Pancreas (tissue), 10 donors: ENCODE results near the gene MS4A13. TPM values are rescaled to one million over a fixed set of nuclear protein-coding genes. Genes with fewer than 3 reads are reported as not detected.

Experiments
- ATAC-seq, 4 donors: fragments of 200-7000 bp; cut with Tn5 transposase; one replicate each; pipeline versions ENCODE4 v1.8.0 to v1.9.1; 2020; ENCODE audit warnings: mild to moderate bottlenecking in 4 of 4, moderate library complexity in 4 of 4
- DNase-seq, 6 donors: peaks; one replicate each; pipeline ENCODE4 v3.0.0-alpha.2; 2020
- FAIRE-seq: peaks from 2 replicates; lab custom pipeline; 2012; peaks lifted over from hg19 to GRCh38; lab: Jason Lieb, UNC
- H3K27ac ChIP-seq, 4 donors: fragments of 200-600 bp; sonication (generic); 1 replicate in 3 of 4; 2 replicates in 1 of 4; pipeline versions ENCODE4 v1.5.0 to v1.8.0; 2020
- H3K27me3 ChIP-seq, 4 donors: fragments of 200-600 bp; one replicate each; pipeline ENCODE4 v1.8.0; 2021
- H3K36me3 ChIP-seq, 3 donors: fragments of 200-600 bp; sonication (generic) in 1 of 3; one replicate each; pipeline versions ENCODE4 v1.5.0 to v1.8.0; 2020 to 2021
- H3K4me1 ChIP-seq, 3 donors: fragments of 200-600 bp; one replicate each; pipeline ENCODE4 v1.8.0; 2021
- H3K4me3 ChIP-seq, 4 donors: fragments of 200-600 bp; sonication (generic) in 2 of 4; one replicate each; pipeline versions ENCODE4 v1.5.0 to v1.8.0; 2020 to 2021
- H3K9me3 ChIP-seq, 4 donors: fragments of 200-600 bp; one replicate each; pipeline ENCODE4 v1.8.0; 2021
- WGBS, 2 donors: extraction: QIAGEN DNeasy Blood & Tissue Kit; methylation state at CpG; one replicate each; pipeline ENCODE4 v1.1.7; 2013; 5-methylcytosine and 5-hydroxymethylcytosine counted together
- intact Hi-C, 3 donors: fragments of 100-400 bp; cut with DNase I; formaldehyde crosslinking; loops; one replicate each; pipeline versions ENCODE4 v1.11.1 to v1.14.2; 2022
- polyA plus RNA-seq, 2 donors: library from polyadenylated mRNA; stranded (reverse); fragments of 200-250 nt; gene quantifications; one replicate each; pipeline ENCODE4 v1.2.3, GENCODE V29; 2013
- total RNA-seq, 6 donors: library from RNA; stranded (reverse); fragmentation: NEBNext Ultra II Directional in 4 of 6; extraction: Animal tissue kit (Norgen Biotek cat#: 25700) in 4 of 6; gene quantifications; one replicate each; pipeline versions ENCODE4 v1.2.1 to v1.2.4, GENCODE V29; 2021 to 2023
- TF ChIP-seq, protein P1 (sequence below), 4 donors: fragments of 200-600 bp; sonication (generic) in 3 of 4; IDR thresholded peaks; one replicate each; pipeline versions ENCODE4 v1.5.0 to v1.8.0; 2021; ENCODE audit warnings: antibody characterized with exemption in 4 of 4
- donor health status: healthy with polysubstance abuse.
- donor health status: DM: no; HTN: no; CAD: no; lungs with moderate emphysema.
- donor health status: DM: no; HTN: no; CAD: no.
- donor health status: control.
- donor health status: control.
- donor health status: Bipolar disorder and iron deficiency.
- donor health status: DM: yes; HTN: yes; CAD: no.
- donor health status: DM: no; HTN: no; CAD: no.
- donor health status: DM: no; HTN: no; CAD: no.
- donor health status: DM: yes; HTN: yes; CAD: no.

The MS4A13 gene, protein sequence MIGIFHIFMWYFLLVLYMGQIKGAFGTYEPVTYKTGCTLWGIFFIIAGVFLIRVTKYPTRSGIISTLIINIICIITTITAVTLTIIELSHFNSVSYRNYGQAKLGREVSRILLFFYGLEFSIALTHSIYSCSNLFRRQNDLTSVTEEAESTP
- total RNA-seq (not detected), polyA plus RNA-seq (not detected)

DNA sequence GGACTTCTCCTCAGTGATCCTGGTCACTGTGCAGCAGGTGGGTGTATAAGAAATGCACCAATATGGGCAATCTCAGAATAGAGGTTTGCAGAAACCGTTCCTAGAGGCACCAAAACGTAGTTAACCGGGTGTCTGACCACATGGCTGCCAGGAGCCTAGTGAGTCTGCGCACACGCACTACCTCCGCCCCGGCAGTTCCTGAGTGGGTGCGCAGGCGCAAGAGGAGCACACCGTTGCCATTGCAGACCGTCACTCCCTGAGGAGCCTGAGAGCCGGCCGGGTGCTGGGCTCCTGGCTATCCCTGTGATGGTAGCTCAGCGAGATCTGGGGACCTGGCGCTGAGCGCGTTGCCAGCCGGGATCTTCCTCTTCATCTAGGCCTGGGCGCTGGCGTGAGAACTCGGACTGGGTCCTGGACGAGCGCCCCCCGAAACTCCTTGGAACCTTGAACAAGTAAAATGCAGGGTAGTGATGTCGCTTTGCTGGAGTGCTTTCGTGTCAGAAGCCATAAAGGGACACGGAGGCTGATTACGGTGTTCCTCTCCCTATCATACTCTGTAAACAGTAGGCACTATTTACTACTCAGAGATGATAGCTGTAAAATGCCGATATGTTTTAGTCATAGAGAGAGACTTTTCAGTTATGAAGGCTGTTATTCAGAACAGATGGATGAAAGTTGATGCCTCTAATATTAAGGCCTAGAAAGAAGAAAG lies at the start of gene MS4A13:
MS4A13 (plus strand) TSS at position 249 of the 712 bp plus-strand sequence. CDS start 2,692 bp downstream, outside the sequence.
- ATAC-seq (no peak), DNase-seq (peak in 1 of 6 donors; percentile 48), FAIRE-seq (no peak)
- Histone ChIP-seq H3K4me3 (no peak within 1 kb of the TSS), H3K27me3 (no peaks in the 10 kb centered on the region), H3K27ac (no peak within 1 kb of the TSS), H3K4me1 (no peaks in the 10 kb centered on the region), H3K9me3 (no peaks in the 10 kb centered on the region), H3K36me3 (no peaks in the 10 kb centered on the region)
- TF ChIP-seq, protein P1, sequence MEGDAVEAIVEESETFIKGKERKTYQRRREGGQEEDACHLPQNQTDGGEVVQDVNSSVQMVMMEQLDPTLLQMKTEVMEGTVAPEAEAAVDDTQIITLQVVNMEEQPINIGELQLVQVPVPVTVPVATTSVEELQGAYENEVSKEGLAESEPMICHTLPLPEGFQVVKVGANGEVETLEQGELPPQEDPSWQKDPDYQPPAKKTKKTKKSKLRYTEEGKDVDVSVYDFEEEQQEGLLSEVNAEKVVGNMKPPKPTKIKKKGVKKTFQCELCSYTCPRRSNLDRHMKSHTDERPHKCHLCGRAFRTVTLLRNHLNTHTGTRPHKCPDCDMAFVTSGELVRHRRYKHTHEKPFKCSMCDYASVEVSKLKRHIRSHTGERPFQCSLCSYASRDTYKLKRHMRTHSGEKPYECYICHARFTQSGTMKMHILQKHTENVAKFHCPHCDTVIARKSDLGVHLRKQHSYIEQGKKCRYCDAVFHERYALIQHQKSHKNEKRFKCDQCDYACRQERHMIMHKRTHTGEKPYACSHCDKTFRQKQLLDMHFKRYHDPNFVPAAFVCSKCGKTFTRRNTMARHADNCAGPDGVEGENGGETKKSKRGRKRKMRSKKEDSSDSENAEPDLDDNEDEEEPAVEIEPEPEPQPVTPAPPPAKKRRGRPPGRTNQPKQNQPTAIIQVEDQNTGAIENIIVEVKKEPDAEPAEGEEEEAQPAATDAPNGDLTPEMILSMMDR (IDR thresholded peaks at IDR 0.05) = no peak
- 87 to 91% methylated on average over 29 of the region's 29 CpGs for WGBS, 2 donors
- intact Hi-C loops = no loop called here

DNA sequence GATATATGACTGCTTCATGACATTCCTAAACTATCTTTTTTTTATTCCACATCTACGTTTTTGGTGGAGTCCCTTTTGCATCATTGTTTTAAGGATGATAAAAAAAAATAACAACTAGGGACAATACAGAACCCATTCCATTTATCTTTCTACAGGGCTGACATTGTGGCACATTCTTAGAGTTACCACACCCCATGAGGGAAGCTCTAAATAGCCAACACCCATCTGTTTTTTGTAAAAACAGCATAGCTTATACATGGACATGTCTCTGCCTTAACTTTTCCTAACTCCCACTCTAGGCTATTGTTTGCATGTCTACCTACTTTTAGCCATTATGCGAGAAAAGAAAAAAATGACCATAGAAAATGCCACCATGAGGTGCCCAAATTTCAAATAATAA lies 46.4 kb upstream of the MS4A13 start:
- no peak overlapping the region for H3K27ac ChIP-seq
- WGBS, 2 donors = 52 to 57% methylated on average over 2 of the region's 2 CpGs
- no peak for ATAC-seq
- TF ChIP-seq, protein P1 (IDR thresholded peaks at IDR 0.05) = no peak
- H3K4me3 ChIP-seq = no peak overlapping the region
- H3K27me3 ChIP-seq = no peaks in the 10 kb centered on the region
- no peaks in the 10 kb centered on the region for H3K9me3 ChIP-seq
- no peak for FAIRE-seq
- H3K4me1 ChIP-seq = no peaks in the 10 kb centered on the region
- H3K36me3 ChIP-seq = no peaks in the 10 kb centered on the region
- intact Hi-C loops = no loop called here
- DNase-seq = no peak

DNA sequence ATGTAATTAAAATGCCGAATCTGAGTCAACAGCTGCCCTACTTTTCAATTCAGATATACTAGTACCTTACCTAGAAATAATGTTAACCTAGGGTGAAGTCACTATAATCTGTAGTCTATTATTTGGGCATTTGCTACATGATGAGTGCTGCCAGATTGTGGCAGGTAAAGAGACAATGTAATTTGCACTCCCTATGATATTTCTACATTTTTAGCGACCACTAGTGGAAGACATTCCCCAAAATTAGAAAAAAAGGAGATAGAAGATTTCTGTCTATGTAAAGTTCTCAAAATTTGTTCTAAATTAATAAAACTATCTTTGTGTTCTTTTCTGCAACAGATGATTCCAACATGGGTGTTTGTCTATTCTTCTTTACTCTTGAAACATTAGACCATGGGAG lies 45.5 kb upstream of the MS4A13 start:
- TF ChIP-seq, protein P1 (IDR thresholded peaks at IDR 0.05) = no peak
- Histone ChIP-seq H3K27ac (no peak overlapping the region), H3K36me3 (no peaks in the 10 kb centered on the region), H3K4me3 (no peak overlapping the region), H3K27me3 (no peaks in the 10 kb centered on the region), H3K4me1 (no peaks in the 10 kb centered on the region), H3K9me3 (no peaks in the 10 kb centered on the region)
- intact Hi-C loops = no loop called here
- ATAC-seq (no peak), FAIRE-seq (no peak), DNase-seq (no peak)
- 49 to 64% methylated on average over 2 of the region's 2 CpGs for WGBS, 2 donors

DNA sequence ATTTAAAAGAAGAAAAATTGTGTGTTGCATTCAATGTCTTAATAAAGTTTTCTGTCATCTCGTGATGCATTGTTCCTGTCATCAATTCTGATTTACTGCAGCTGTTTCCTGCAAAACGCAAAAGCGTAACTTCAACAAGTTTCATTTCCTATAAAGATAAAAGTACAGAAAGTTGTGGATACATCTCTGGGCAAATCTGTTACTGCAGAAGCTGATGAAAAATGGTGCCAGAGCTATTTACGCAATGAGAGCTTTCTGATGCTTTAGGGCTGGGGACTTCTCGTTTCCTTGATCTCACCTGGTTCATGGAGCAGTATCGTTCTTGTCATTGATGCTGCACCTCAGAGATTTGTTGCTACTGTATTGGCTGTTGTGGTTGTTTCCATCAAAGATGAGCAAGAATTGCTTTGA lies 38.2 kb upstream of the MS4A13 start:
- no peaks in the 10 kb centered on the region for H3K27me3 ChIP-seq
- no peaks in the 10 kb centered on the region for H3K9me3 ChIP-seq
- ATAC-seq (peak in 1 of 4 donors; percentile 39), FAIRE-seq (no peak), DNase-seq (no peak)
- no peaks in the 10 kb centered on the region for H3K36me3 ChIP-seq
- 69 to 75% methylated on average over 6 of the region's 6 CpGs for WGBS, 2 donors
- no peak overlapping the region for H3K27ac ChIP-seq
- intact Hi-C loops = no loop called here
- H3K4me1 ChIP-seq = no peaks in the 10 kb centered on the region
- TF ChIP-seq, protein P1 (IDR thresholded peaks at IDR 0.05) = no peak
- H3K4me3 ChIP-seq = no peak overlapping the region

DNA sequence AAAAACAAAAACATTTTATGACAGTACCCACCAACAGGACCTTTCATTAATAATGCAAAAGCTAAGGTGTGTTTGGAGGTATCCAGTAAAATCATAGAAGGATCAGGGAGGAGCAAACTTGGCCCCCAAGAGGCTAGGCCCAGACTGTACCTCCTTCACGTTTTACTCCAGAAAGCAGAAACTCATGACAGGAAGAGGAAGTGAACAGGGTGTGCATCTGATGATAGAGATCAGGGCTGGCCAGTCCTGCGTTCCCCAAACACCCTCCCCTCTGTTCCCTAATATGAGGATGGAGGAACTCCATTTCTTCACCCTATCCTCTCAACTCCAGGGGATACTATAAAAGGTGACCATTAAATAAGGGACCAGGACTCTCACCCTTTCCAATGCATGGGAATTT lies 32.8 kb upstream of the MS4A13 start:
- Histone ChIP-seq H3K36me3 (no peaks in the 10 kb centered on the region), H3K4me3 (no peak overlapping the region), H3K9me3 (no peaks in the 10 kb centered on the region), H3K27me3 (no peaks in the 10 kb centered on the region), H3K4me1 (no peaks in the 10 kb centered on the region), H3K27ac (no peak overlapping the region)
- ATAC-seq (peak in 1 of 4 donors; percentile 33), FAIRE-seq (no peak), DNase-seq (no peak)
- intact Hi-C loops = loop anchor here in 2 of 3 donors (10.0 kb wide), 1 partner anchor 118 kb away; no protein-coding TSS in a partner anchor
- TF ChIP-seq, protein P1 (IDR thresholded peaks at IDR 0.05) = no peak
- WGBS, 2 donors = 63 to 74% methylated on average over 2 of the region's 2 CpGs
